Right ventricle myocardium superior (tissue), 1 donor: ENCODE data around the gene DNAH2. TPM values are rescaled to one million over a fixed set of nuclear protein-coding genes. Genes with fewer than 3 reads are reported as not detected.

Source experiments
- ATAC-seq: fragments of 200-7000 bp; cut with Tn5 transposase; one replicate; pipeline ENCODE4 v1.9.1; 2020; ENCODE audit warnings: mild to moderate bottlenecking; ENCODE audit not compliant: poor library complexity
- DNase-seq: peaks from one replicate; pipeline ENCODE4 v3.0.0-alpha.2; 2020
- intact Hi-C: fragments of 100-400 bp; cut with DNase I; formaldehyde crosslinking; loops from one replicate; pipeline ENCODE4 v1.11.2; 2022
- total RNA-seq: library from RNA; stranded (reverse); fragmentation: NEBNext Ultra II Directional; extraction: Animal tissue kit (Norgen Biotek cat#: 25700); gene quantifications from one replicate; pipeline ENCODE4 v1.2.1, GENCODE V29; 2021
- donor health status: DM: no; HTN: yes; CAD: no; lungs with severe emphysema.

The DNAH2 gene
- total RNA-seq, 1 donor from 2014 or later = not detected

GRCh38 chr17:7701681-7702080 lies 15.9 kb upstream of the DNAH2 start:
- intact Hi-C loops = no loop called here
- no peak for ATAC-seq

GRCh38 chr17:7702776-7703175 lies 14.8 kb upstream of the DNAH2 start:
- DNase-seq (no peak), ATAC-seq (no peak)
- intact Hi-C loops = no loop called here

More at GRCh38 chr17:7701681-7702080, 15.9 kb upstream of the DNAH2 start:
- no peak for DNase-seq

GRCh38 chr17:7703584-7704479 lies 13.7 kb upstream of the DNAH2 start:
- peak; percentile 31 for DNase-seq
- intact Hi-C loops = no loop called here
- peak; percentile 73 for ATAC-seq

- intact Hi-C loops = no loop called here
- DNase-seq (no peak), ATAC-seq (no peak)
Observed at GRCh38 chr17:7704601-7705268, 12.8 kb upstream of the DNAH2 start, which contains the start of gene EFNB3. Gene EFNB3, plus strand, starts transcription at chr17:7705202. Its CDS starts 397 bp downstream, at chr17:7705599.

- intact Hi-C loops = no loop called here
- ATAC-seq (no peak), DNase-seq (no peak)
Observed at GRCh38 chr17:7705269-7706255, 12.0 kb upstream of the DNAH2 start.

GRCh38 chr17:7706631-7707354 lies 10.8 kb upstream of the DNAH2 start:
- intact Hi-C loops = no loop called here
- DNase-seq (no peak), ATAC-seq (no peak)

- DNase-seq (no peak), ATAC-seq (no peak)
- intact Hi-C loops = no loop called here
Observed at GRCh38 chr17:7707446-7707845, 10.1 kb upstream of the DNAH2 start.

- no peak for ATAC-seq
- no peak for DNase-seq
Observed at GRCh38 chr17:7707858-7708750, 9.4 kb upstream of the DNAH2 start.

GRCh38 chr17:7709031-7709430 lies 8.5 kb upstream of the DNAH2 start:
- DNase-seq (no peak), ATAC-seq (no peak)
- intact Hi-C loops = no loop called here

More at GRCh38 chr17:7707858-7708750, 9.4 kb upstream of the DNAH2 start:
- intact Hi-C loops = no loop called here

GRCh38 chr17:7710301-7710700 lies 7.2 kb upstream of the DNAH2 start:
- ATAC-seq = no peak
- intact Hi-C loops = no loop called here
- DNase-seq = no peak

GRCh38 chr17:7711051-7711755 lies 6.3 kb upstream of the DNAH2 start:
- intact Hi-C loops = no loop called here
- DNase-seq (no peak), ATAC-seq (no peak)

GRCh38 chr17:7712111-7712771 lies 5.3 kb upstream of the DNAH2 start:
- DNase-seq = no peak
- no peak for ATAC-seq
- intact Hi-C loops = no loop called here

GRCh38 chr17:7713782-7714181 lies 3.8 kb upstream of the DNAH2 start:
- DNase-seq (no peak), ATAC-seq (no peak)
- intact Hi-C loops = no loop called here

- no peak for ATAC-seq
- intact Hi-C loops = no loop called here
- no peak for DNase-seq
Observed at GRCh38 chr17:7714721-7715594, 2.6 kb upstream of the DNAH2 start.
